Thoracic aorta (tissue), 2 donors: ENCODE data around the gene ARHGEF40. TPM values are rescaled to one million over a fixed set of nuclear protein-coding genes. Genes with fewer than 3 reads are reported as not detected.
A peak's percentile ranks its signal among the peaks of the same experiment; 100 is the strongest.

Experiments used
- ATAC-seq: fragments of 150-250 bp; one replicate; pipeline ENCODE4 v1.8.0; 2017; ENCODE audit warnings: low read depth; ENCODE audit not compliant: insufficient number of reproducible peaks, low FRiP score
- DNase-seq: peaks from one replicate; pipeline ENCODE4 v3.0.0-alpha.2; 2020; ENCODE audit warnings: low spot score
- H3K27ac ChIP-seq, 2 donors: fragments of 200-600 bp; sonication (generic); 1 replicate in 1 of 2; 2 replicates in 1 of 2; pipeline ENCODE4 v1.5.1; 2016; ENCODE audit warnings: mild to moderate bottlenecking in 2 of 2, moderate library complexity in 2 of 2
- H3K27me3 ChIP-seq: fragments of 200-600 bp; sonication (generic); replicated peaks from 2 replicates; pipeline ENCODE4 v1.6.0; 2016; ENCODE audit warnings: mild to moderate bottlenecking; ENCODE audit not compliant: insufficient read depth
- H3K36me3 ChIP-seq: fragments of 200-600 bp; sonication (generic); one replicate; pipeline ENCODE4 v1.5.1; 2016
- H3K4me1 ChIP-seq, 2 donors: fragments of 200-600 bp; sonication (generic); 1 replicate in 1 of 2; 2 replicates in 1 of 2; pipeline versions ENCODE4 v1.5.1 to v1.6.0; 2016; ENCODE audit warnings: low read depth in 2 of 2, mild to moderate bottlenecking in 1 of 2; ENCODE audit not compliant: control insufficient read depth in 1 of 2
- H3K4me3 ChIP-seq: fragments of 200-600 bp; sonication (generic); 2 replicates; pipeline ENCODE4 v1.5.1; 2016; ENCODE audit warnings: mild to moderate bottlenecking
- H3K9me3 ChIP-seq: fragments of 200-600 bp; sonication (generic); 2 replicates; pipeline ENCODE4 v1.5.1; 2016
- CTCF ChIP-seq: fragments of 200-600 bp; sonication (generic); IDR thresholded peaks from one replicate; pipeline ENCODE4 v1.5.1; 2019; ENCODE audit warnings: antibody characterized with exemption
- total RNA-seq, 2 donors: library from RNA; depleted of rRNA; stranded (reverse); fragments of >200 nt; gene quantifications; one replicate each; pipeline versions ENCODE4 v1.1.0 to v1.2.3, GENCODE V29; 2016

Gene ARHGEF40
- total RNA-seq, 2 donors from 2014 or later, result 51.0 to 61.7 TPM

- TF ChIP-seq CTCF, result no peak
- no peaks in the 10 kb centered on the region for H3K4me1 ChIP-seq
- DNase-seq (no peak), ATAC-seq (no peak)
- no peak overlapping the region for H3K27ac ChIP-seq
- no peak overlapping the region for H3K4me3 ChIP-seq
- H3K27me3 ChIP-seq, result no peaks in the 10 kb centered on the region
- peaks cover 60% of the 10 kb centered on the region for H3K36me3 ChIP-seq
- no peaks in the 10 kb centered on the region for H3K9me3 ChIP-seq
Observed at GRCh38 chr14:21084396-21084795, 14.3 kb downstream of the ARHGEF40 start.

- no peak for TF ChIP-seq CTCF
- no peak overlapping the region for H3K27ac ChIP-seq
- DNase-seq, result no peak
Observed at GRCh38 chr14:21084998-21085853, 15.1 kb downstream of the ARHGEF40 start.

DNA sequence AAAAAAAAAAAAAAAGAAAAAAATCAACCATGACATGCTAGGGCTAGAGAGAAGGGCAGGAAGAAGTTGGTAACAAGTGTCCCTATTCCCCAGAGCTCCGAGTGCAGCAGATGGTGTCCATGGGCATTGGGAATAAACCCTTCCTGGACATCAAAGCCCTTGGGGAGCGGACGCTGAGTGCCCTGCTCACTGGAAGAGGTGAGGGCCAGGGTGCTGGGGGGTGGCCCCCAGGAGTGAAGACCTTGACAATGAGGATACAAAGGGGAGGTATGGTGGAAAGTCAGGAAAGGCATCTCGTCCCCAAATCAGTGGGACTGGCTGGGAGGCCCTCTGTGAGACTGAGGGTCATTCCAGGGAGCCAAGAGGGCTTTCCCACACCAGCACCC lies 16.8 kb downstream of the ARHGEF40 start:
- Histone ChIP-seq H3K27me3 (no peaks in the 10 kb centered on the region), H3K9me3 (no peaks in the 10 kb centered on the region), H3K36me3 (peaks cover 48% of the 10 kb centered on the region), H3K4me3 (no peak overlapping the region), H3K4me1 (no peaks in the 10 kb centered on the region), H3K27ac (peak overlapping the region; percentile 18 to 56)
- ATAC-seq, result no peak
- DNase-seq, result no peak
- no peak for TF ChIP-seq CTCF

More at GRCh38 chr14:21084998-21085853, 15.1 kb downstream of the ARHGEF40 start:
- H3K27me3 ChIP-seq, result no peaks in the 10 kb centered on the region
- H3K9me3 ChIP-seq, result no peaks in the 10 kb centered on the region
- ATAC-seq, result no peak
- no peaks in the 10 kb centered on the region for H3K4me1 ChIP-seq
- peaks cover 54% of the 10 kb centered on the region for H3K36me3 ChIP-seq
- H3K4me3 ChIP-seq, result no peak overlapping the region

DNA sequence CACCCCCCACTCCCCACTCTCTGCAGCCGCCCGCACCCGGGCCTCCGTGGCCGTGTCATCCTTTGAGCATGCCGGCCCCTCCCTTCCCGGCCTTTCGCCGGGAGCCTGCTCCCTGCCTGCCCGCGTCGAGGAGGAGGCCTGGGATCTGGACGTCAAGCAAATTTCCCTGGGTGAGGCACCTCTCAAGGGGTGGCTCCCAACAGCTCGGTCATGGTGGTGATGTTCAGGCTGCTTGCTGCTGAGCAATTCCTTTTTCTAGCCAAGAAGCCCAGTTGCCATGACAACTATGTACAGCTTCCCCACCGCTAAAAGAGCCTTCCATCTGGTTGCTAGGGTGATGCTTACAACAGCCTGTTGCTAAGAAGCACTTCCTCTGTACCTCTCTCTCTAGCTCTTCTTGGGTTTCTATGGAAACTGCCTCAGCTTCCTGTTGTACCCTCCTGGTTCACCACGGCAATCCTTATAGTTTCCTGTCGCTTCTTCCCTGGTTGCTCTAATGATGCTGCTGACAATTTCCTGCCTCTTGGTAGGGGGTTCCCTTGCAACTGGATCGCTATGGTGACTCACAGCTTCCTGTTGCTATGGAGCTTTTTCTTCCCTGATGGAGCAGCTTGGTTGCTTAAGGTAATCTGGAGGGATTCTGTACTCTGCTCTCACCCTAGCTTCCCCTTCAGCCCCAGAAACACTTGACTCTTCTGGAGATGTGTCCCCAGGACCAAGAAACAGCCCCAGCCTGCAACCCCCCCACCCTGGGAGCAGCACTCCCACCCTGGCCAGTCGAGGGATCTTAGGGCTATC lies 17.4 kb downstream of the ARHGEF40 start:
- Histone ChIP-seq H3K36me3 (peaks cover 44% of the 10 kb centered on the region), H3K27me3 (no peaks in the 10 kb centered on the region), H3K4me1 (peaks cover 0 to 4% of the 10 kb centered on the region in 2 donors), H3K27ac (peak overlapping the region; percentile 18 to 56), H3K9me3 (no peaks in the 10 kb centered on the region), H3K4me3 (no peak overlapping the region)
- no peak for TF ChIP-seq CTCF
- DNase-seq, result no peak
- ATAC-seq, result peak; percentile 29

- no peaks in the 10 kb centered on the region for H3K27me3 ChIP-seq
- ATAC-seq (no peak), DNase-seq (no peak)
- H3K4me3 ChIP-seq, result no peak overlapping the region
- no peaks in the 10 kb centered on the region for H3K9me3 ChIP-seq
- peaks cover 0 to 4% of the 10 kb centered on the region in 2 donors for H3K4me1 ChIP-seq
- TF ChIP-seq CTCF, result no peak
- H3K27ac ChIP-seq, result no peak overlapping the region
- peaks cover 38% of the 10 kb centered on the region for H3K36me3 ChIP-seq
Observed at GRCh38 chr14:21088687-21089086, 18.6 kb downstream of the ARHGEF40 start.
